Inflammatory macrophage treated with lipopolysaccharide for 1 hour (primary cell): ENCODE data around the gene GALE.
"Not testable (repeated sequence)": the region's sequence is repeated elsewhere in the genome, so short reads cannot be mapped to it uniquely, and the experiment has no call there.

Source experiments
- DNase-seq, 2 donors: peaks; one replicate each; pipeline ENCODE4 v3.0.0-alpha.2; 2020 to 2022

The GALE gene

DNA sequence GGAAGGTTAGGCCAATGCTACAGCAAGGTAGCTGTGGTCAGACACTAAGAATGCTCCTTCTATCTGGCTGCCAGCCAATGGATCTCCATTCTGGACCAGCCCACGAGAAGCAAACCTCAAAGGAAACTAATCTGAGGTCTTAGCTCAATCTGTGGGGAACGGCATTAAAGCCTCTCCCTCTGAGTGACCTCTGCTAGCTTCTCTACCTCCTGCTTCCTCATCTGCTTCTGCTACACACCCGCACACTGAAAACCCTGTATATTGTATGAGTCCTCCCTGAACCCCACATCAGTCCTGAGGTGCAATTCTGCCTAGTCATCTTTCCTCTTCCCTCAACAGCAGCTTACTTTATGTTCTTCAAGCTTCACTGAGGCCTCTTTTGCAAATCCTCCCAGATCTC lies 6.9 kb upstream of the GALE start:
- no peak for DNase-seq

GRCh38 chr1:23806280-23806679 lies 5.7 kb upstream of the GALE start:
- no peak for DNase-seq

DNA sequence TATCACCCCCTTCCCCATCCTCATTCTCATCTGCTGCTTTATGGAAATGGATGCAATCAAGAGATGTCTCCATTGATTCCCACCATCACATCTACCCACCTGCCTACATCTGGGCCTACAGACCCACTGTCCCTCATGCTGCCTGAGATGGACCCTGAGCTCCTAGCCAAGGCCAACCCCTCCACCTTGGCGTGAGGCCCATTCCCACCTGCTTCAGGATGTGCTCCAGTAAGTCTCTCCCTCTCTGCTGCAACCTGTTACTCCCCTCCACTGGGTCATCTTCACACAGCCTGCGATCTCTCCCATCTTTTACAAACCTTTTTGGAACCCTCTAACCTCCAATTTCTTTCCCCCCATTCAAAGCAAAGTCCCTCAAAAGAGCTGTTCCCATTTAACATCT lies 4.5 kb upstream of the GALE start:
- no peak for DNase-seq

DNA sequence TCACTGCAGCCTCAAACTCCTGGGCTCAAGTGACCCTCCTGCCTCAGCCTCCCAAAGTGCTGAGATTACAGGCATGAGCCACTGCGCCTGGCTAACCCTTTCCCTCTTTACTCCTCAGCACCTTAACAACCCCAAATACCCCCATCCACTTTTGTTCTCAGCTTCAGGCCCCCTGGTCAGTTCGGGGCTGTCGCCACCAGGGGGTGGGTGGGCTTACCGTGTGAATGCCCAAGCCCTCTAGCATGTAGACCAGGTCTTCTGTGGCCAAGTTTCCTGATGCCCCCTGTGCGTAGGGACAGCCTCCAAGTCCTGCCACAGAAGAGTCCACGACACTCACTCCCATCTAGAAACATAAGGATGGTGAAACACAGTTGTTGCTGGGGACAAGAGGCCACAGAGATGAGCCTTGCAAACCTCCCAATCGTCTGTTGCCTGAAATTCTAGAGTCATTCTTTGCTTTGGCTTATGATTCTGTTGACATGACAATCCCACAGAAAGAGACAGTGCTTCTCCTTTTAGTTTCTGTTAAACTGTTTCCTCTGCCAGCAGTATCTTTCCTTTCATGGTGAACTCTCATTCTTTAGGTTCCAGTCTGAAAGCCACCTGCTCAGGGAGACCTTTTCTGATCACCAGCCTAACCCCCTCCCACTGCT lies 3.8 kb upstream of the GALE start:
- no peak for DNase-seq

- no peak for DNase-seq
Measured at GRCh38 chr1:23803674-23804073, 3.1 kb upstream of the GALE start.

GRCh38 chr1:23802809-23803342 lies 2.3 kb upstream of the GALE start:
- DNase-seq: not testable (repeated sequence)

DNA sequence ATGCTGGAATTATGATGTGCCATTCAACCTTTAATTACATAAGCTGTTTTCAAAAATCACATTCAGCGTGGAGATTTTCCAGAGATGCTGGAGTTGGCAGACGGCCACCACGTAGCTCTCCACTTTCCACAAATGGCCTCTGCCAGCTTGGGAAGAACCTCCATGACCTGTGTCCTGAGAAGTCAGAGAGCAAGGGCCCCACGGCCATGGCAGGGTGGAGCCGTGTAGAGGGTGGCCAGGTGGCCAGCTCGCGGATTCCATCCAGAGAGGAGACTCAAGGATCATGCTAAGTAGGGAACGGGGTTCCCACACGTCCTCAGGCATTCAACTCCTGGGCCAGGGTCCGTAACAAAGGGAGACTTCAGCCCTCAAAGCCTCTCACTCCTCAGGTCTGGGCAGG lies 1.3 kb upstream of the GALE start:
- no peak for DNase-seq

DNA sequence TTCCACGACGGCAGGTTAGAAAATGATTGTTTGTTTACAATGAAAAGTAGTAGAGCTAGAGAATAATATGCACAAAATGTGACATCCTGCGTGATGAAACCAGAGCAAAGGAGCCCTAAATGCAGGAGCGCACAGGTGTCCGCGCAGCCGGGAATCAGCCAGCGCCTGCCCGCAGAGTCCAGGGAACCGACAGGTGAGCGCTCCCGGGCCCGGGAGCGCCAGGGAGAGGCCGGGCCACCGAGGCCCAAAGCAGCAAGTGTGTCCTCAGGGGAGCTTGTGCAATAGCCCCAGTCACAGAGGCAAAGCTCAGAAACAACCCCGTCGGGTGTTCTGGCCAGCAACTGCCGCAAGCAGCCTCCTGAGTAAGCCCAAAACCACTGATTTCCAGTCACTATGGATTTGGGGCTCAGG lies 789 bp upstream of the GALE start:
- DNase-seq: no peak

DNA sequence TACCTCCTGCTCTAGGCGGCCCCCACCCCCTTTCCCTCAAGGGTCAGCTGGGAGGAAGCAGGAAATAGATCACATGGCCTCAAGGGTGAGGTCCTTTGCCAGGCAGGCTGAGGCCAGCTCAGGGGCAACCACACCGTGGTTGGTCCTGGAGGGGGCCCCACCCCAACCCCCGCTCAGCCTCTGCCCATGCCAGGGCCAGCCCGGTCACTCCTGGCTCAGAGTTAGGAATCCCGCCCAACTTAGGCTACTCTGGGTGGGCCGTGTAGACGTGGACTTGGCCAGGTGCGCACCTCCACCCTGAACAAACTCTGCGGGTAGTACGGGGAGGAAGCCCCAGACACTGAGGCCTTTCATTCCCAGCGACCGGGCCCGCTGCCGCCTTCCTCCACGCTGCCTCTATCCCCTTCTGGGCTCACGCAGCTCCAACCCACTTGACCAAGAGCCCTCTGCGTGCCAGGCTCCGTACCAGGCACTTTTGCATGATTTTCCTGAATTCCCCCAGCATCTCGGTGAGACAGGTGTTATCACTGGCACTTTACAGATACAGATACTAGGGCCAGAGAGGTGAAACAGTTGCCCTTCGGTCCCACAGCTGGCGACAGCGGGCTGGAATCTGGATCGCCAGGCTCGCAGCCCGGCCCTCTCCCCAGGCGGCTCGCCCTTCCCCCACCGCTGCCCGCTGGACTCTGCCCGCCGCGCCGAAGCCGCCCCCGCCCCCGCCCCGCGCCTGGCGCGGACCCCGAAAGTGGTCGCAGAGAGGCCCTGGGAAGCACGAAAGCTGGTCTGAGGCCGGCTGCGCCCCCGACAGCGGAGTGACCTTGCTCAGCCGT lies 769 bp downstream of the GALE start:
- DNase-seq: peak in 1 of 2 donors; percentile 35

DNA sequence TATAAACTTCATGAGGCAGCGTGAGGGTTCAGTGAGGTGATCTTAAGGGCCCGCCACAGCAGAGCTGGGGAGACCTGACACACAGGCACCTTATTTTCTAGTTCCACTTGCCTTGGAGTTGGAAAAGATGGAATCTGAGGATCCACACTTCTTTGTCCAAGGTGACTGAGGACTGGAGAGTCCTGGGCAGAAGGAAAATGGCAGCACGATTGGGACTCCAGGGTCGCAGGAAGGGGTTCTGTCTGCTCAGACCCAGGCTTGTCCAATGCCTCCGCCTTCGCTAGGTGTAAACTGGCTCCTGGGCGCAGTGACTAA lies 1.3 kb downstream of the GALE start:
- DNase-seq: no peak

DNA sequence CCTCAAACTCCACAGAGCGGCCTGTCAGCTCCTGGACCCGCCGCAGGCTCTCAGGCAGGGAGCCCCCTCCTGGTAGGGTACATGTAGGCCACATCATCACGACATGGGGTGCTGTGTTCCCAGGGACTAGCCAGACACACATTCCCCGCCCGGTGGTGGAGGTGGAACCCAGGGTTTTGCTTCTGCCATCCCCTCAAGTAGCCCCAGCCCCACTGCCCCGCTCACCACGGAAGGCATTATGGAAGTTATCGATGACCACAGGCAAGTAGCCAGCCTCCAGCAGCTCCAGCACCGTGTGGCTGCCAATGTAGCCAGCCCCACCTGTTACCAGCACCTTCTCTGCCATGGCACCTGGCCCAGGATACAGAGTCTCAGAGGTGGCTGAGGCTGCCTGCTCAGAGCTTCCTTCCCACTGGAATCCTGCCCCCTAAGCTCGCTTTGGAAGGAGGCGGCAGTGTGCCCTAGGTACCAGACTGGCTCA lies 1.9 kb downstream of the GALE start:
- no peak for DNase-seq

DNA sequence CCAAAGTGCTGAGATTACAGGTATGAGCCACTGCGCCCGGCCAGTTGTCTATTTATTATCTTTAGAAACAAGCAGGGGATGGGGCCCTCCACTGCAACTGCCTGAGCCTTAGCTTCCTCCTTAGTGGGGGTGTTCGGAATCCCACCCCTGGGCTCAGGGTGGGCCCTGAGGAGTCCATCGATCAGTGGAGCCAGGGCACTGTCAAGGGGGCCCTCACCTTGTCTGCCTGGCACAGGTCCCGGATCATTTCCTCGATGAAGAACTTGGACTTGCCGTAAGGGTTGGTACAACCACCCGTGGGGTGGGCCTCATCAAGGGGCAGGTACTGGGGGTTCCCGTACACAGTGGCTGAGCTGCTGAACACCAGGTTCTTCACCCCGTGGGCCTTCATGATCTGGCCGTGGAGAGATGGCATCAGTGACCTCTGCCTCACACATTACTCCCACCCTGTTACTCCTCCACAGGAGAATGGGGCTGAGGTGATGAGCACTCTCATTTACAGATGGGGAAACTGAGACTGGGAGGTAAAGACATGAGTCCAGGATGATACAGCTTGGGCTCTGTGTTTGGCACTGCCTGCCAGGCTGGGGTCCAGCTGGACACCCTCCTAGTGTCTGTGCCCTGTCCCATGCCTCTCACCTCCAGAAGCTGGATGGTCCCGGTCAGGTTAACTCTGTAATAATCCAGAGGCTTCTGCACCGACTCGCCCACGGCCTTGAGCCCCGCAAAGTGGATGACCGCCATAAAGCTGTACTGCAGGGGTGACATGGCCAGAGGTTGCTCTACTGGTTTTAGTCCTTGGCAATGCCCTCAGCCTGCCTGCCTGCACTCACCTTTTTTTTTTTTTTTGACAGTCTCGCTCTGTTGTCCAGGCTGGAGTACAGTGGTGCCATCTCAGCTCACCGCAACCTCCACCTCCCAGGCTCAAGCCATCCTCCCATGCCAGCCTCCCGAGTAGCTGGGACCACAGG lies 2.8 kb downstream of the GALE start:
- no peak for DNase-seq

- DNase-seq: no peak
Measured at GRCh38 chr1:23796466-23797271, 3.9 kb downstream of the GALE start.

GRCh38 chr1:23795676-23796465 lies 4.7 kb downstream of the GALE start:
- no peak for DNase-seq

DNA sequence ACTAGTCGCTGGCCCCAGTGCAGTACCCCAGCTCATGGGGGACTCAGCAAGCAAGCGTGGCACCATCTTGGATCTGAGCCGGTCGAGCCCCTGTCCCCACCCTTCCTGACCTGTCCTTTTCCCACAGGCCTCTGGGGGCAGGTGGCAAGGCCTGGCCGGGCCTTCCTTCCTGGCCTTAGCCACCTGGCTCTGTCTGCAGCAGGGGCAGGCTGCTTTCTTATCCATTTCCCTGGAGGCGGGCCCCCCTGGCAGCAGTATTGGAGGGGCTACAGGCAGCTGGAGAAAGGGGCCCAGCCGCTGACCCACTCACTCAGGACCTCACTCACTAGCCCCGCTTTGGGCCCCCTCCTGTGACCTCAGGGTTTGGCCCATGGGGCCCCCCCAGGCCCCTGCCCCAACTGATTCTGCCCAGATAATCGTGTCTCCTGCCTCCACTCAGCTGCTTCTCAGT lies 5.8 kb downstream of the GALE start:
- not testable (repeated sequence) for DNase-seq

GRCh38 chr1:23793861-23794731 lies 6.5 kb downstream of the GALE start:
- no peak for DNase-seq

GRCh38 chr1:23793018-23793781 lies 7.4 kb downstream of the GALE start:
- no peak for DNase-seq

DNA sequence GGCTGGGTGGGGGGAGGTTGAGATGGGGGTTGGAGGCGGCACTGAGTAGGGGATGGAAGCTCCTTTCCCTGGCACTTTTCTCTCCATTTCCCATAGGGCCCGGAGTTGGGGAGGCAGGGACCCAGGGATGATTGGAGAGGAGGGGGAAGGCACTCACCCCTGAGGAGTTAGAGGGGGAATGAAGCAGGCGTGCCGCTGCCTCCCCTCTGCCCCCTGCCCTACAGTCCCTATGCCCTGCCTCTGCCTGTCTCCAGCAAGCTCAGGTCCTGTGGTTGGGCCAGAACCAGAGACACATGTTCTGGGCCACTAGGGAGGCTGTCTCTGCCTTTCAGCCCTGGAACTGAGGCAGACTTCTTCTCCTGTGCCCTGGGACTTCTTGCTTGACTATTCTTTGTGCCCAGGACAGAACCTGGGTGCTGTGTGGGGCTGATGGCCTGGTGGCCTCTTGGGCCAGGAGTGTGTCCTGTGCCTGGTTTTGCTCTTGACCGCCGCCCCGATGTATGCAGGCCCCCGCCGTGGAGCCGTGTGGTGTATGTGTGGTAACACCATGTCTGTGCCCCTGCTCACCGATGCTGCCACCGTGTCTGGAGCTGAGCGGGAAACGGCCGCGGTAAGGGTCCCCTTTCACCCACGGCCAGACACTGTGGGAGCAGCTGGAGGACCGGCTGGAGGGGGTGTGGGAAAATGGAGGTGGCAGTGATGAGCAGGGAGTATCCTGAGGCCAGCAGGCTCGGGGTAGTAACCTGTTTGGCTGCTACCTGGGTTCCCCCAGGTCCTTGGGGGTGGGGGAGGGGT lies 8.2 kb downstream of the GALE start:
- no peak for DNase-seq
